ENCODE data around the gene PDE4D.

Gene PDE4D

GRCh38 chr5:59838067-59838466 is 55.5 kb downstream of the PDE4D start:
- no peak for DNase-seq

- DNase-seq = no peak
These were observed 56.5 kb downstream of the PDE4D start for GRCh38 chr5:59837071-59837470.

GRCh38 chr5:59835800-59836199 is 57.7 kb downstream of the PDE4D start:
- no peak for DNase-seq

- no peak for DNase-seq
These were observed 60.1 kb downstream of the PDE4D start for GRCh38 chr5:59833448-59833847.

- no peak for DNase-seq
These were observed 60.8 kb downstream of the PDE4D start for GRCh38 chr5:59832577-59833301.

GRCh38 chr5:59831326-59832010 is 62.1 kb downstream of the PDE4D start:
- DNase-seq = no peak

- no peak for DNase-seq
These were observed 62.9 kb downstream of the PDE4D start for GRCh38 chr5:59830536-59831200.

- DNase-seq = no peak
These were observed 63.6 kb downstream of the PDE4D start for GRCh38 chr5:59829922-59830321.

GRCh38 chr5:59829386-59829785 is 64.1 kb downstream of the PDE4D start:
- no peak for DNase-seq

GRCh38 chr5:59828623-59829022 is 64.9 kb downstream of the PDE4D start:
- no peak for DNase-seq

GRCh38 chr5:59826996-59827395 is 66.5 kb downstream of the PDE4D start:
- no peak for DNase-seq

- DNase-seq = no peak
These were observed 70.1 kb downstream of the PDE4D start for GRCh38 chr5:59823420-59823819.

GRCh38 chr5:59819806-59820205 is 73.7 kb downstream of the PDE4D start:
- no peak for DNase-seq

- no peak for DNase-seq
These were observed 76.0 kb downstream of the PDE4D start for GRCh38 chr5:59817536-59817935.

- no peak for DNase-seq
These were observed 76.7 kb downstream of the PDE4D start for GRCh38 chr5:59816654-59817300.

GRCh38 chr5:59814537-59814872 is 79.0 kb downstream of the PDE4D start:
- no peak for DNase-seq

- peak; percentile 31 to 36 for DNase-seq
These were observed 79.6 kb downstream of the PDE4D start for GRCh38 chr5:59813761-59814536.

- DNase-seq = peak; percentile 12 to 51
These were observed 83.5 kb downstream of the PDE4D start for GRCh38 chr5:59810041-59810440.

- no peak for DNase-seq
These were observed 85.7 kb downstream of the PDE4D start for GRCh38 chr5:59807806-59808205.

- DNase-seq = no peak
These were observed 93.1 kb downstream of the PDE4D start for GRCh38 chr5:59800347-59800893.

GRCh38 chr5:59799668-59800346 is 93.7 kb downstream of the PDE4D start:
- peak in 1 of 2 experiments; percentile 36 for DNase-seq
